Large intestine (tissue), 3 donors: Measurements from ENCODE around the gene RBBP8. TPM values are rescaled to one million over a fixed set of nuclear protein-coding genes. Genes with fewer than 3 reads are reported as not detected.

ENCODE experiments used
- DNase-seq, 2 donors: peaks; one replicate each; pipeline versions ENCODE4 v3.0.0 to v3.0.0-alpha.2; 2013
- H3K27ac ChIP-seq: one replicate; pipeline ENCODE4 v1.5.1; 2013; ENCODE audit warnings: low read length
- H3K27me3 ChIP-seq: 2 replicates; pipeline ENCODE4 v1.6.1; 2013; ENCODE audit warnings: low read length; ENCODE audit not compliant: control insufficient read depth, insufficient read depth
- H3K36me3 ChIP-seq: 2 replicates; pipeline ENCODE4 v1.6.1; 2013; ENCODE audit warnings: low read length; ENCODE audit not compliant: control insufficient read depth, insufficient read depth
- H3K4me1 ChIP-seq: one replicate; pipeline ENCODE4 v1.6.1; 2013; ENCODE audit warnings: low read length; ENCODE audit not compliant: control insufficient read depth, insufficient read depth
- H3K4me3 ChIP-seq: one replicate; pipeline ENCODE4 v1.5.1; 2013; ENCODE audit warnings: low read length
- H3K9me3 ChIP-seq: one replicate; pipeline ENCODE4 v1.6.1; 2013; ENCODE audit warnings: mild to moderate bottlenecking, low read depth, low read length, moderate library complexity; ENCODE audit not compliant: control insufficient read depth
- WGBS: methylation state at CpG from one replicate; pipeline ENCODE4 v1.1.5; 2013; ENCODE audit warnings: low lambda C conversion rate; ENCODE audit not compliant: insufficient coverage; 5-methylcytosine and 5-hydroxymethylcytosine counted together
- polyA plus RNA-seq: library from polyadenylated mRNA; unstranded; fragments of 120-200 nt; gene quantifications from one replicate; pipeline ENCODE4 v1.2.1, GENCODE V29; 2013

RBBP8 gene
- polyA plus RNA-seq, 1 donor = 16.2 TPM

GRCh38 chr18:22964116-22964515 is 31.0 kb downstream of the RBBP8 start:
- H3K9me3 ChIP-seq = no peaks in the 10 kb centered on the region
- H3K4me1 ChIP-seq = no peaks in the 10 kb centered on the region
- 64% methylated on average over 3 of the region's 3 CpGs for WGBS
- no peaks in the 10 kb centered on the region for H3K36me3 ChIP-seq
- H3K27ac ChIP-seq = no peak overlapping the region
- no peak overlapping the region for H3K4me3 ChIP-seq
- no peak for DNase-seq
- H3K27me3 ChIP-seq = no peaks in the 10 kb centered on the region

DNA sequence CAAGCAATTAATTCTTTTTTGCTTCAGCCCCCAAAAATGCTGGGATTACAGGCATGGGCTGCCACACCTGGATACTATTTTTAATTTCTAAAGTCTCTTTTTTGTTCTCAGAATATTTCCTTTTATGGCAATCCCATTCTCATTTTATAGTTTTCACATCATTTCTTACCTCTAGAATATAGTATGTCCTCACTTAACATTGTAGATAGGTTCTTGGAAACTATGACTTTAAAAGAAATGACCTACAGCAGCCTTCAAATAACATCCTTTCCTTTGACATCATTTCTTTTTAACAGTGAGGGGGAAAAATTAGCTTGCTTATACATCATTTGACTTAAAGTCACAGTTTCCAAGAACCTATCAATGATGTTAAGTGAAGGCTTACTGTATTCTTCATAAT is 31.6 kb downstream of the RBBP8 start:
- H3K36me3 ChIP-seq = no peaks in the 10 kb centered on the region
- H3K27ac ChIP-seq = no peak overlapping the region
- H3K4me3 ChIP-seq = no peak overlapping the region
- H3K9me3 ChIP-seq = no peaks in the 10 kb centered on the region
- H3K27me3 ChIP-seq = no peaks in the 10 kb centered on the region
- no peaks in the 10 kb centered on the region for H3K4me1 ChIP-seq
- no peak for DNase-seq

DNA sequence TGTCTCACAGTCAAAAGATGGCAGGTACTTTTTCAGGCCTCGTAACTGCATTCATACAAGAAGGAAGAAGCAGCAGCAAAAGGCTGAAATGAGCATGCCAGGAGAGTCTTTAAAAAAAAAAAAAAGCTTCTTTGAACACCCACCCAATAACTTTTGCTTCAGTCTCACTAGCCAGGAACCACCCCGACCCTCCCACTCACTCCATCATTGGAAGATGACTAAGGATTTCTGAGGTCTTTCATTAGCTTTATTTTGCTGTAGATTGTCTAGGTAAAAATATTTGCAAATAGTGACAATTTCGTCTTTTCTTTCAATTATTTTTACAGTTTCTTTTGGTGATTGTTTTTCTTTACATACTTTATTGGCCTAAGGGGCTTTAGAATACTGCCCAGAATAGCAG is 37.9 kb downstream of the RBBP8 start:
- Histone ChIP-seq H3K27me3 (no peaks in the 10 kb centered on the region), H3K4me1 (no peaks in the 10 kb centered on the region), H3K9me3 (no peaks in the 10 kb centered on the region), H3K36me3 (no peaks in the 10 kb centered on the region), H3K4me3 (no peak overlapping the region), H3K27ac (no peak overlapping the region)
- WGBS = 90% methylated on average over 2 of the region's 3 CpGs
- no peak for DNase-seq

- no peak for DNase-seq
- Histone ChIP-seq H3K36me3 (no peaks in the 10 kb centered on the region), H3K4me1 (no peaks in the 10 kb centered on the region), H3K4me3 (no peak overlapping the region), H3K9me3 (no peaks in the 10 kb centered on the region), H3K27me3 (no peaks in the 10 kb centered on the region), H3K27ac (no peak overlapping the region)
Measured at GRCh38 chr18:22974001-22974400, 40.9 kb downstream of the RBBP8 start.

GRCh38 chr18:22974707-22975106 is 41.6 kb downstream of the RBBP8 start:
- H3K4me1 ChIP-seq = no peaks in the 10 kb centered on the region
- H3K36me3 ChIP-seq = no peaks in the 10 kb centered on the region
- H3K27me3 ChIP-seq = no peaks in the 10 kb centered on the region
- no peak for DNase-seq
- no peak overlapping the region for H3K27ac ChIP-seq
- H3K9me3 ChIP-seq = no peaks in the 10 kb centered on the region
- no peak overlapping the region for H3K4me3 ChIP-seq
- WGBS = no CpG with 5 or more reads among the region's 5 CpGs

DNA sequence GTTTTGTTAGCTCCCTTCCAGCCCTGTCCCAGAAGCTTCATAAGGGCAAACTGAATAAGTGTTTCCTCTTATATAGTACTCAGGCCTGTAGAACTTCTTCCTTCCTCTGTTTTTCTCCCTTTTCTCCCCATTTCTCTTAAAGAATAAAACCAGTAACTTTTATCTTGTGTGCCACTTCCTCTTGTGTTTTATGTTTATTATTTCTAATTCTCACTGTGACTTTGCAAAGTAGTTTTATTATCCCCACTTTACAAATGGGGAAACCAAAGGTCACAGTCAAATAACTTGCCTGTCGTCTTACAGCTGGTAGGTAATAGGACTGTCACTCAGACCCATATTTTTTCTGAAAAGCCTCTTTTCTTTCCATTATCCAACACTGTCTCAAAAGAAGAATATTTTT is 42.4 kb downstream of the RBBP8 start:
- Histone ChIP-seq H3K27me3 (no peaks in the 10 kb centered on the region), H3K4me3 (no peak overlapping the region), H3K27ac (peak overlapping the region; percentile 21), H3K36me3 (no peaks in the 10 kb centered on the region), H3K9me3 (no peaks in the 10 kb centered on the region), H3K4me1 (no peaks in the 10 kb centered on the region)
- peak in 1 of 2 donors; percentile 54 for DNase-seq
- no CpG with 5 or more reads among the region's 1 CpG for WGBS

GRCh38 chr18:22977847-22978701 is 44.9 kb downstream of the RBBP8 start:
- Histone ChIP-seq H3K4me1 (no peaks in the 10 kb centered on the region), H3K4me3 (no peak overlapping the region), H3K9me3 (no peaks in the 10 kb centered on the region), H3K27me3 (no peaks in the 10 kb centered on the region), H3K36me3 (peaks cover 2% of the 10 kb centered on the region), H3K27ac (peak overlapping the region; percentile 17)
- WGBS = 90% methylated on average over 2 of the region's 5 CpGs
- DNase-seq = peak; percentile 37 to 76

DNA sequence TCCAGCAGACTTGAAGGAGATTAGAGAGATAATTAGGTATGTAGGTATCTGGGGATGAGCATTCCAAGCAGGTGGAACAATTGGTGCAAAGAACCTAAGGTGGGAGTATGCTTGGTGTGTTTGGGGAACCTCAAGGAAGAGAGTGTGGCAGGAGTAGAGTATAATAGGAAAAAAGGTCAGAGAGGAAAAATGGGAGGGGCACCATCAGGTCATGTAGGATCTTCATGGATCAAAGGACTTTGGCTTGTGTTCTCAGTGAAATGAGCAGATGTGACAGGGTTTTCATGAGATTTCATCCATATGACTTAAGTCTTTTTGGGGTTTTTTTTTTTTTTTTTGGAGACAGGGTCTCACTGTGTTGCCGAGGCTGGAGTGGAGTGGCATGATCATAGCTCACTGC is 47.3 kb downstream of the RBBP8 start:
- H3K27me3 ChIP-seq = no peaks in the 10 kb centered on the region
- H3K27ac ChIP-seq = no peak overlapping the region
- no CpG with 5 or more reads among the region's 1 CpG for WGBS
- no peak for DNase-seq
- H3K9me3 ChIP-seq = no peaks in the 10 kb centered on the region
- no peaks in the 10 kb centered on the region for H3K4me1 ChIP-seq
- no peak overlapping the region for H3K4me3 ChIP-seq
- peaks cover 6% of the 10 kb centered on the region for H3K36me3 ChIP-seq

DNA sequence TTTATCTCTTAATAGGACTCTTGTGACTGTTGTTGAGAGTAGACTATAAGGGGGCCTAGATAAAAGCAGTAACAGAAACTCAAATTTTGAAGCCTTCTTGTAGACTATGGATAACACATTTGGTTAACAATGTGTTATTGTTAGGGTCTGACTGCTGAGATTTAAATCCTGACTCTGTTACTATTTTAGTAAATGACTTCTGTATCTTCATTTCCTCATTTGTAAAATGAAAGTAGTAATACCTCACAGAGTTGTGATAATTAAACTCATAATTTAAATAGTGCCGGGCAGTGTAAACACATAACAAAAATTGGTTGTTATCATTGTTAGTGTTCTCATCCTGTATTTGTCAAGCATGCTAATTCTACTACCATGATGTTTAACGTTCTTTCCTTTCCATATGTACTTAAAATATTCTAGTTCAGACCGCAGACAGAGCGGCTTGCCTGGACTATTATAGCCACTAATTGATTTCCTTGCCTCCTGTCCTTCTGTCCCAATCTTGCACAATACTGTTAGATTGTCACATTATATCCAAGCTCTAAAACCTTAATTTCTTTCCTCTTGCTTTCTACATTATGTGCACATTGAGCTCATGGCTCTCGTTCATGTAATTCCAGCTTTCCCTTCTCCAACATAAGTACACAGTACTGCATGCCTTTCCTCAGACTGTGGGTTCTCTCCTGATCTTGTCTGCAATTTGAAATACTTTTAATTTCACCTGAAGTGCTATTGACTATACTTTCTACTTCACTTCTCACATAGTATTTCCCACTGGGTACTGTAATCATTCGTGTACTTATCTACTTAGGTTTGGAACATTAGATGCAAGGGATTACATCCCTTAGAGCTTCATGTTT is 48.4 kb downstream of the RBBP8 start:
- Histone ChIP-seq H3K4me3 (no peak overlapping the region), H3K27ac (no peak overlapping the region), H3K9me3 (no peaks in the 10 kb centered on the region), H3K4me1 (no peaks in the 10 kb centered on the region), H3K36me3 (peaks cover 6% of the 10 kb centered on the region), H3K27me3 (no peaks in the 10 kb centered on the region)
- DNase-seq = no peak
- WGBS = 77% methylated on average over 4 of the region's 6 CpGs

- Histone ChIP-seq H3K9me3 (no peaks in the 10 kb centered on the region), H3K36me3 (peaks cover 6% of the 10 kb centered on the region), H3K4me1 (no peaks in the 10 kb centered on the region), H3K27me3 (no peaks in the 10 kb centered on the region), H3K4me3 (no peak overlapping the region), H3K27ac (no peak overlapping the region)
- 48% methylated on average over 2 of the region's 3 CpGs for WGBS
- DNase-seq = peak in 1 of 2 donors; percentile 8
Measured at GRCh38 chr18:22983175-22983574, 50.0 kb downstream of the RBBP8 start.
